IPS DF 4.7 (cell line): Measurements from ENCODE around the gene LMBR1.
"Not testable (repeated sequence)": the region's sequence is repeated elsewhere in the genome, so short reads cannot be mapped to it uniquely, and the experiment has no call there.

Experiments
- DNase-seq: peaks from one replicate; pipeline ENCODE4 v3.0.0-alpha.2; 2013; ENCODE audit warnings: low spot score; ENCODE audit errors: extremely low read depth

LMBR1 gene

DNA sequence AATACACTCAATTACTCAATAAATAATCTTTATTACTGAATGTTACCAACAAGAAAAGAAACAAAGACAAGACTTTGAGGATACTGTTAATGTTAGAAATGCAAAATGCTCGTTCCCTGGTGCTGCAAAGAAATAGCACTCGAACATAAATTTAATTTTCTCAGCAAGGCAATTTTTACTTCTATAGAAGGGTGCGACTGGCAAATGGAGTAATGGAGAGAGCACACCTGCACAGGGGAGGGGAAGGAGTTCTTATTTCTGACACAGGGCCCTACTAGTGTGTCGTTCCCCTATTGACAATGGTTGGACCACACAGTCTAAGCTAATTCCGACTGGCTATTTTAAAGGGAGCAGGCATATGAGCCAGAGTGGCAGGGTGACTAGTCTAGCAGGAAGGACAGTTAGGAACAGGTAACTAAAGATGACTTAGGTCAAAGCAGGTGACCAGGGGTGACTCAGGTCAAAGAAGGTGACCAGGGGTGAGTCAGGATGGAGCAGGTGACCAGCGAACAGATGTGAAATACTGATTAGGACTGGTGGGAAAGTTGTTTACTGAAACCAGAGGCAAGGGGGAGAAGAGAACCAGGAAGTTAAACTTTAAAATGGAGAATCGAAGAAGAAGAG, 133.3 kb downstream of the LMBR1 start:
- DNase-seq = no peak

DNA sequence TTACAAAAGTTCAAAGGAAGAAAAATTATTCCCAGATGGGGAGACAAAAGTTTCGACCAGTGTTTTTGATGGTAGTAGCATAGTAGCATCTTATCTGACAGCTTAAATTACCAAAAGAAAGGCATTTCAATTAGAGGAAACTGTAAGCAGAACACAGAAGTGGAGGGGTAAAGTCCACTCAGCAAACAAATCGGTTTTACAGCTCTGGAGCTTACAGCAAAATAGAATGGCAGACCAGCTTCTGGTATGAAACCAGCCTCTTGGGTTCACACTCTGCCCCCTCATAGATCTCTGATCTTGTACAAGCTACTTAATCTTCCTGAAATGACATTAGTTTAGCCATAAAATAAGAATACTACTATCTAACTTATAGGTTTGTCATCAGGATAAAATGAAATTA, 133.8 kb downstream of the LMBR1 start:
- no peak for DNase-seq

DNA sequence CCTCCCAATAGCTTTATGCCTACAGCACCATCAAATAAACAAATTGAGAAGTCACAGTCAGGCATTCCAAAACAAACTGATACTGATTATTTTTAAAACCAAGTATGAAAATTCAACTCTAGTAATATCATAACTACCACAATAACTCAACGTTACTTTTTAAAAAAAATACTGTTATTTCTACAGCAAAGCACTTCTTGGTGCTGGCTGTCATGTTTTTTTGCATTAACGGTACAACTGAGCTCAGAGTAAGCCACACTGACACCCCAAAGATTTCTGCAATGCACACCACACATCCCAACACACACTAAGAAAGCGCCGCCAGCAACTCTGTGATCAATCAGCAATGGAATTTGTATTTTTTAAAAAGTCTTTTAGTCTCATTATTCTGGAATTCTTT, 138.8 kb downstream of the LMBR1 start:
- DNase-seq = no peak

DNA sequence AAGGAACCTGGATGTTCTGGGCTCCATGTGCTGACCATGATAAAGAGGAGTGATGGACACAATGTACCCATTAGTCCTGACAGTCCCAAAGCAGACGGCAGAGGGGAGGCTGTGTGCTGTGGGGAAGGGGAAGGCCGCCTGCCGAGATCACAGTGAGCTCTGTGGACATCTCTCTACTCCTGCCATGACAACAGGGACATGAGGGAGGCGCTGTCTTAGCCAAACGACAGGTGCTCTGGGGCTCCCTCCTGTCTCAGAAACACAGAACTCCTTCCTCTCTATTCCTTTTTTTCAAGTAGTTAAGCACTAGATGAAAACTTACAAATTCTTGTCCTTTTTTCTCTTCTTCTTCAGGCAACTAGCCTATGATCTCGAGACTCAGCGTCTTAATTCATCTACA, 139.4 kb downstream of the LMBR1 start:
- no peak for DNase-seq

DNA sequence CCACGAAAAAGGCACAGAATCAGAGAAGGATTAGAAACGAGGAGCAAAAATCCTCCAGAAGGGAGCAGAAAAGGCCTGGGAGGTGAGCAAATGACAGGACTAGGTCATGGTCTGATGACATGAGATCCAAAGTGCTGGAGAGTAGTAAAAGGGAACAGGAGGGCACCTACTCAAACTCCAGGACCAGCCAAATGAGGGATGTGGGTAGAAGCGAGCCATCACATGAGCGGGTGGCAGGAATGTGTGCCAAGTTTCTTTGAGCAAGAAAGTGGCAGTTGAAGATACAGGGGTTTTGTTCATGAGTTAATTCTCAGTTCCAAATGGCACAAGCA, 139.8 kb downstream of the LMBR1 start:
- DNase-seq = no peak

DNA sequence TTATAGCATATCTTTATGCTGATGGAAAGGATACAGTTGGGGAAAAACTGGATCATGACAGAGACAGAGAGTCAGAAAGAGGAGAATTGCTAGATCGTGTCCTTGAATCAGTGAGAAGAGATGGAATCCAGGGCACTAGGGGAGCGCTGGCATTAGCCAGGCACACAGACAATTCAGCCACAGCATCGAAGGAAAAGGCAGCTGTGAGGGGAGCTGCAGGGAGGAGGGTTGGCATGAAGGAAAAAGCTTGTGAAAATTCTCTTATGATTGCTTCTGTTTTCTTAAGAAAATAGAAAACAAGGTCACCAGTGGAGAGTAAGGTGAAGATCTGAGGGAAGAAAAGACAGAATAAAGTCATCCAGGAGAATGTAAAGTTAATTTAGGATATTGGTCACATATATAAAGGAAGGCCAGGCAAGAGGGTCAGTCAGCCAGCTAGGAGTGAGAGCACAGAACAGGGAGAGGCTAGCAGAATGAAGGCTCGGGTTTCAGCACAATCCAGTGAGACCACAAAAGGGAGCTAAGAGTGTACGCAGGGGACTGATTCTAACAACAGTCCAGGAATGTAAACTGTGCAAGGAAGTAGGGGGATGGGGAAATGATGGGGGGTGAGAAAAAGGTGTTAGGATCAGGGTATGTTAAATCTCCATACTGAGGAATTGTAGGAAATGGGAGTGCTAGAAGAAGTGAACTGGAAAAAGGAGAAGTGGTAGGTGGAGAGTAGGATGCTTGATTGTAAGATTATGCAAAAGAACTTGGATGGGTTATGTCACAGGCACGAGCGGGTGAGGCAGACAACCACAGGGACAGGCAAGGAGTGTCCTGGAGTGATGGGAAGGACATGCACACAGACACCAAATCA, 140.4 kb downstream of the LMBR1 start:
- DNase-seq = no peak

DNA sequence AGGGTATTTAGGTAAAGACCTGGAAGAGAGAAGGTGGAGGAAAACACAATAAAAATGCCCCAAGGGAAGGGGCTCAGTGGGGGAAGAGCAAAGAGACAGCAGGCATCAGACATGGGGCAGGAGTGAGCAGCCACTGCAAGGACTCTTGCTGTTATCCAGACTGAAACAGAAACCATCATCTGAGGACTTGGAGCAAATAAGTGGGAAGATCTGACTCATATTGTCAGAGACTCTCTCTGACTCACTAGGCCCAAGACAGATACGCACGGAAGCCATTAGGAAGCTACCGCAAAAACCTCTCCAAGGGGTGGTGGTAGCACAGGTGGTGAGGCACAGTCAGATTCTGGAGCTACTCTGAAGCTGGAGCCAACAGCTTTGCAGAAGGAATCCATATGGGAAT, 141.7 kb downstream of the LMBR1 start:
- no peak for DNase-seq

DNA sequence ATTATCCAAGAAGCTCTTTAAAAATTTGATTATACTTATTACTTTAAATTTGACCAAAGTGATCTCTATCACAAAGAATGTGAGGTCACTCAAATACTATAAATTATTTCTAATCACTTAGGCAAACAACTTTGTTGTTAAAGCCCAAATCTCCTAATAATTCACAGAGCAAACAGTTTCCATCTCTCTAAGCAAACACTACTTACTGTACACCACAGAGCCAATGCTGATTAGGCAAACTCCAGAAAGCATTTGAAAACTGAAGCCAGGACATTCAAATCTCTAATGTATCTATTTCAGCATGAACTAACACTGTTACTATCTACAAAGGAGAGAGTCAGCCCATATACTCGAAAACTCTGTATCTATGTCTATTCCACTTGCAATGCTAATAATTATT, 145.3 kb downstream of the LMBR1 start:
- no peak for DNase-seq

DNA sequence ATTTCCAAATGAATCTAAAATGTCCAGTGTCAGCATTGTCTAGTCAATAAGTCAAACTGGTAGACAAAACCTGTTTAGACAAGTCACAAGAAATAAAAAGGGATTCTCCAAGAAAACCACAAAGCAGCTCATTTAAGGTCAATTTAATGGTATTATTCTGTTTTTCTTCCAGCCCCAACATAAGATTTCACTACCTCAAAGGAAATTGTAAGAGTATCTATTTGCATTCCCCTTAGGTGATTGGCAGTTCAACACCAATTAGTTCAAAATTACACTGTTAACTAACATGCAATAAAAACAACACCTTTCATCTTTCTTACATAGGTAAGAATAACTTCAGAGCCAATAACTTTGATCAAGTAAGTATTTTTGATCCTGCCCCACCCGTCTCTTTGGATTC, 146.1 kb downstream of the LMBR1 start:
- DNase-seq = no peak

DNA sequence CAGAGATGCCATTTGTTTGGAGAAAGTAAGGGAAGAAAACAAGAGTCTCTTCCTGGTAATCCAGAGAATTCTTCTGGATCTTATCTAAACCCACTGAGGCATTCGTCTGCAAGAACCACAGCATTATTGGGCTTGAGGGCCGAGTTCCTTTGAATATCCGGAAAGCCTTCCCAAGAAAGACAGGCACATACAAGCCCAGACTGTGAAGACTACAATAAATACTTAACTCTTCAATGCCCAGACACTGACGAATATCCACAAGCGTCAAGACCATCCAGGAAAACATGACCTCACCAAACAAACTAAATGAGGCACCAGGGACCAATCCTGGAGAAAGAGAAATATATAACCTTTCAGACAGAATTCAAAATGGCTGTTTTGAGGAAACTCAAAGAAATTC, 153.4 kb downstream of the LMBR1 start:
- DNase-seq = no peak

DNA sequence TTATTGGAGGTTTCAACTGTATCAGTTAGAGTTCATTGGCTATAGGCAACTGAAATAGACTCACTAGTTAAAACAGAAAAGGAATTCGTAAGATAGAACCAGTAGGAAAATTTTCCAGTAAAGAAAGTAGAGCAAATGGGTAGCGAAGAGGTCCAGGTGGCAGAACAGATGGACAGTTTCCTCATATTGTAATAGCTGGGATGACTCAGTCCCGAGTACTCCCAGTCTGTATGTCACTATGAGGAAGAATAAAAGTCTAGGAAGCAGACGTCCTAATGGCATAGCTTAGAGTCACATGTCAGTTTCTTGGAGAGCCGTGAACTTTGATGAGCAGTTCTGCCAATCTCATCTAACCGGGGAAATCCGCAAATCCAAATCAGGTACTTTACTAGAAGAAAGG, 157.1 kb downstream of the LMBR1 start:
- no peak for DNase-seq

DNA sequence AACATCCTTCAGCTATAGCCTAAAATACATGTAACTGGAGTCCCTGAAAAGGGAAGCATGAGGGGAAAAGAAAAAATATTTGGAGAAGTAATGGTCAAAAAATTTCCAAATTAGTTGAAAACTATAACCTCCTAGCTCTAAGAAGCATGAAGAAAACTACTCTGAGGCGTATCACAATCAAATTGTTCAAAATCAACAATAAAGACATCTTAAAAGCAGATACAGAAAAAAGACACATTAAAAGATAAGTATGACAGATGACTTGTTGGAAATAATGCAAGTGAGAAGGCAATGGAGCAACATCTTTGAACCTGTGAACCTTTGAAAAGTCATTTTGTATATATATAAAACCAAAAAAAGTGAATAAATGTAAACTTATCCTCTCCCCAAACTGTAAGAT, 159.3 kb downstream of the LMBR1 start:
- no peak for DNase-seq

DNA sequence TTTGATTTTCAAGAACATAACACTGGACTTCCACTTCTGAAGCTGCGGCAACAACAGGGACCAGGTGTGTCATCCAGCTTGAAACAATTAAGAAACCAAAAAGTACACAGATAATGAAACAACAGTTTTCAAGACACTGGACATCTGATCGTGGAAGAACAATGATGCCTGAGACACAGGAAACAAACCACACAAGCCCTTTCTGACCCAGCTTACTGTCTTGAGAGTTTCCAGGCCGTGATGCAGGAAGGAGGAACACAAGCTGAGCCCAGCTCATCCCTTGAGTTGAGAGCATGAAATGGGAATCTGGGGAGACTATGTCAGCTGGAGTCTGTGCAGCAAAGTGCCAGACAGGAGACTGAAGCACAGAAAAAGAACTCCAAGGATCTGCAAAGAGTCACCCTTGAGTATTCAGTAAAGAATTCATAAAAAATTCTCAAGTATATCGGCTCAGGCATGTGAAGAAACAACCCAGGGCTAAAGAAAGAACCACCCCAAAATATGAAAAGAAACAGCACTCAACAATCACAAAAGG, 160.8 kb downstream of the LMBR1 start:
- no peak for DNase-seq

DNA sequence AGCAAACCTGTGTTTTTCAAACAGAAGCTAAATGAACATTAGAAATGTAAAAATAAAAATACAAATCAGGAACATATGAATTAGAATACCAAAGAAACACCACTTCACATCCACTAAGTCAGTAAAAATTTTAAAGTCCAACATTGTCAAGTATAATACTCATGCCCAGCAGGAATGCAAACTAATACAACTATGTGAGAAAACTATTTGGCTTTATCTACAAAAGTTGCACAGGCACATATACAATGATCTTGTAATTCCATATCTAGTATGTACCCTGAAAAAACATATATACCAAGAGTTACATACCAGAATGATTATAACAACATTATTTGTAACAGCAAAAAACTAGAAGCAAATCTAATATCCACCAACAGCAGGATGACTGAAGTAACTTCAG, 161.3 kb downstream of the LMBR1 start:
- no peak for DNase-seq

DNA sequence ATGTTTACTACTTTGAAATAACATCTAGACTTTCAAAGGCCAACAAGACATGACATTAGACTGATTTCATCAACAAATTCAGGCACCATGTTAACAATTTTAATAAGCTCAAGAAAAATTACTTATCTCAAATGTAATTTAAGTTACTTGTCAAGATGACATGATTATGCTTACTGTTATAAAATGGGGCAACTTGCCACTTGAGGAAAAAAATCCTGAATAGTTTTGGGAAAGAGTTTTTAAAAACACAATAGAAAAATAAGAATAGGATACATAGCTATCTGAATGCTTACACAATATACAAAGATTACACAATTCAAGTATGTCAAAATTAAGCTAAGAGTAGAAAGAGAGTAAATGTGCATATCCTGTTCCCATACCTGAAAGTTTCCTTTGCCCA, 167.0 kb downstream of the LMBR1 start:
- DNase-seq = no peak

DNA sequence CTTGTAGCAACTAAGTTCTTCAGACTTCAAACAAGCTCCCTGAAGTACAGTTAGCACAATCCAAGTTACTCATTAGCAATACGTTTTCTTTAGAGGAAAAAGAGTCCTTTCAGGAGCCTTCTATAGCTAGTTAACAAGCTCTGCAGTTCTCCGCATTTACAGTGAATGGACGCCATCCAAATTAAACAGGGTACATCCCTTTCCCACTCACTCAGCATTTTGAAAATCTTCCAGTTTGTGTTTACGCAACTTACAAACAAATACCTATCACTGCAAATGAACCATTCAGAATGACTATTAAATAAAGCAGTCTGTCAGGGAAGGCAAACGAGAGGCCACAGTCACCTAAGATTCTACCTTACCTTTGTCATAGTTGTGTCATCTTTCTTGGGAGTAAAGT, 167.9 kb downstream of the LMBR1 start:
- DNase-seq = no peak

DNA sequence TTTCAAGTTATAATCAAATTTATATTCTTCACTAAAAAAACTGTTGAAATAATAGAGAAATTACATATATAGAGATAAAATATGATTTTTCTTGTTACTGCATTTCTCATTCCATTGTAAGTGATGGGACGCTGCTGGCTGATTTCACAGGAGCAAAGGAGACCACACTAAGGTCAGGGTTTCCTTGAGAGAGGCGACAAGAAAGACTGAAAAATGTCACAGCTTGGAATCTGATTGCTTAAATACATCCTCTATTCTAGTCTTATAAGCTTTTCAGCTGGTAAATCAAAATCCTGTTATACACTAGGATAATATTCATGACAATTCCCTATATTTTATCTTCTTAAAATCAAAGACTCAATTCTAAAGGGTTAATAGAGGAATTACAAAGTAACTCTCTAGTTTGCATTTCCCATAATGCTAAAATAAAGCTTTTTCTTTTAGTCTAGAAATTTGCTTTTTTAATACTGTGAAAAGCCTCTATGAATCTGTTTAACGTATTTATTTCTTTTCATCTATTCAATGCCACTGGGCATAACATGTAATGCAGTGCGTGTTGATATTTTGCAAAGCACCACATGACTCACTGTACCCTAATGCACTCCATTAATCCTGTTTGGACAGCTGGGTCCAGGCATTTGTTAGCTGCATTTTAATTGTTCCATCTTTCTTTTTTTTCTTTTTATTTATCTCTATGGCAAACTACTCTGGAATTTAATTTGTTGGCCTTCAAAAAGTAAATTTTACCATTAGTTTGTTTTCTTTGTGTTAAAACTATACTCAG, 170.7 kb downstream of the LMBR1 start:
- DNase-seq = no peak

DNA sequence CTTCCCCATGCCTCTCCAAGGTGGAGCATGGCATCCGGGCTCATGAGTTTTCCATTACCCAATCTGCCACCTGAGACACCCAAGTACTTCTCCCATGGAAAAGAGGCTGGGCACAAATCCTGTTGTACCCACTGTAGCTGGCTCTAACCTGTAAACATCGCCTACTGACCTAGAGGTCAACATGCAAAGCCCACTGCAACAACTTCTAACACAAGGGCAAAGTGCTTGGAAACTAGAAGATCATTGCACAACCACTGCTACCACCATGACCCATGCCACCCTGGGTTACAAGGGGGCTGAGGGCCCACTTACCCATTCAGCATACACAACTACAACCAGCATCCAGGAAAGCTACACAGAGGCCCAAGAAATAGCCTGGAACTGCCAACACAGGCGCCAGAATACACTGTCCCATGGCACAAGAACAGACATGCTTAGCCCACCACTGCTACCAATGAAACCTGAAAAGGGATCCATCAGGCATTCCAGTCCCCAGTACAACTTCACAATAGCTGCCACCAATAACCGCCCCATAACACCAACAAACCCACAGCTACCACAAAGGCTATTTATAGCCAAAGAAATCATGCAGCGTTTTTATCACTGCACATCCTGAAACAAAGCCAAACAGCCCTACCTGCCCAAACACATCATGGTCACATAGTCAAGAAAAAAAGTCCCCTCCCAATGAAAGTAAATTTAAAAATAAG, 189.1 kb downstream of the LMBR1 start:
- DNase-seq = no peak

DNA sequence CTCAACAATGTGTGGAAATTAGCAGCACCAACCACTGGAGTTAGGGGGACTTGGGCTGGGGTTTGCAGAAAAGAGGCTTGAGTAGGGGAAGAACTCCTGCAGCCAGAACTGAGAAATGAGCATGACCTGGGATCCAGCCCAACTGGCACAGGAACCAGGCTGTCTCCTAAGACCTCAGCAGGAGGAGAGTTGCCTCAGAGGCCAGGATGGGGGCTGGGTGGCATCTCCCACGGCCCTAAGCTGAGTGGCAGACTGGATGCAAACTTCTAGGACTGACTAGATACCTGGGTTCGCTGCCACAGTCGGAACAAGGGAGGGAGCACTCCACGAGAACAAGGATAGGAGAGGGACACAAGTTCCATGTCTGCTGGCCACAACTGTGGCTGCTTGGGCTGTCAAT, 189.8 kb downstream of the LMBR1 start:
- DNase-seq = no peak

DNA sequence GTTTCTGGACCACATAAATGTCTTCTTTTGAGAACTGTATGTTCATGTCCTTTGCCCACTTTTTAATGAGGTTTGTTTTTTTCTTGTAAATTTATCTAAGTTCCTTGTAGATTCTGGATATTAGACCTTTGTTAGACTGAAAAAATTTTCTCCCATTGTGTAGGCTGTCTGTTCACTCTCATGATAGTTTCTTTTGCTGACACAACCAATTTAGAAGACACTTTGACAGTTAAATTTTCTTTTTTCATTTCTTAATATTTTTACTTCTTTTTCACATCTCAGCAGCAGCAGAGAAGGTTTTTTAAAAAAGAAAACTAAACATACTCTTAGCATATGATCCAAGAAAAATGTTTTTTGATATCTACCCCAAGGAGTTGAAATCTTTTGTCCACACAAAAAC, 190.6 kb downstream of the LMBR1 start:
- DNase-seq = no peak

DNA sequence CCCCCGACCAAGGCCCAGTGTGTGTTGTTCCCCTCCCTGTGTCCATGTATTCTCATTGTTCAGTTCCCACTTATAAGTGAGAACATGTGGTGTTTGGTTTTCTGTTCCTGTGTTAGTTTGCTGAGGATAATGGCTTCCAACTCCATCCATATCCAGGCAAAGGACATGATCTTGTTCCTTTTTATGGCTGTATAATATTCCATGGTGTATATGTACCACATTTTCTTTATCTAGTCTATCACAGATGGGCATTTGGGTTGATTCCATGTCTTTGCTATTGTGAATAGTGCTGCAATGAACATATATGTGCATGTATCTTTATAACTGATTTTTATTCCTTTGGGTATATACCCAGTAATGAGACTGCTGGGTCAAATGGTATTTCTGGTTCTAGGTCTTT, 191.2 kb downstream of the LMBR1 start:
- not testable (repeated sequence) for DNase-seq

DNA sequence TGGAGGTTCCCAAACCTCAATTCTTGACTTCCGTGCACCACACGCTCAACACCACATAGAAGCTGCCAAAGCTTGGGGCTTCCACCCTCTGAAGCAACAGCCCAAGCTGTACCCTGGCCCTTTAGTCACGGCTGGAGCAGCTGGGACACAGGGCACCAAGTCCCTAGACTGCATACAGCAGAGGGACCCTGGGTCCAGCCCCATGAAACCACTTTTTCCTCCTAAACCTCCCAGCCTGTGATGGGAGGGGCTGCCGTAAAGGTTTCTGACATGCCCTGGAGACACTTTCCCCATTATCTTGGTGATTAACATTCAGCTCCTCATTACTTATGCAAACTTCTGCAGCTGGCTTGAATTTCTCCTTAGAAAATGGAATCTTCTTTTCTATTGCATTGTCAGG, 194.5 kb downstream of the LMBR1 start:
- DNase-seq = not testable (repeated sequence)
